Amygdala (tissue), 56 donors: ENCODE data around the gene MATK.
A peak's percentile ranks its signal among the peaks of the same experiment; 100 is the strongest.

Source experiments
- DNase-seq, 56 donors: peaks; one replicate each; lab custom pipeline; 2025; lab: John Stamatoyannopoulos, UW

Gene MATK, protein sequence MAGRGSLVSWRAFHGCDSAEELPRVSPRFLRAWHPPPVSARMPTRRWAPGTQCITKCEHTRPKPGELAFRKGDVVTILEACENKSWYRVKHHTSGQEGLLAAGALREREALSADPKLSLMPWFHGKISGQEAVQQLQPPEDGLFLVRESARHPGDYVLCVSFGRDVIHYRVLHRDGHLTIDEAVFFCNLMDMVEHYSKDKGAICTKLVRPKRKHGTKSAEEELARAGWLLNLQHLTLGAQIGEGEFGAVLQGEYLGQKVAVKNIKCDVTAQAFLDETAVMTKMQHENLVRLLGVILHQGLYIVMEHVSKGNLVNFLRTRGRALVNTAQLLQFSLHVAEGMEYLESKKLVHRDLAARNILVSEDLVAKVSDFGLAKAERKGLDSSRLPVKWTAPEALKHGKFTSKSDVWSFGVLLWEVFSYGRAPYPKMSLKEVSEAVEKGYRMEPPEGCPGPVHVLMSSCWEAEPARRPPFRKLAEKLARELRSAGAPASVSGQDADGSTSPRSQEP

GRCh38 chr19:3785938-3786824 lies at the start of gene MATK:
TSS of gene MATK (minus strand) at chr19:3786381. CDS start at chr19:3785135, 1,246 bp downstream.
- DNase-seq = peak in 2 of 56 donors; percentile 9 to 20

DNA sequence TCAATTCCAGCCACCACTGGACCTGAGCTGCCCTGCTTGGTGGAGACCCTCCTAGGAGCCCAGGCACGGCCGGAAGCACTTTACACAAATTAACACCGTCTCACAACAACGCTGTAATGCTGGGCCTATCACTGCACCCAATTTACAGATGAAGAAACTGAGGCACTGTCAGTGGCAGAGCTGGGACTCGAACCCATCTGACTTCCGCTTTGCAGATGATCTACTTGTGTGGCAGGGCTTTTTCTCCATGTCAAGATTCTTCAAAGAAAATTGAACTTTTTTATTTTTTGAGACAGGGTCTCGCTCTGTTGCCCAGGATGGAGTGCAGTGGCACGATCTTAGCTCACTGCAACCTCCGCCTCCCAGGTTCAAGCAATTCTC lies 48.9 kb upstream of the MATK start:
- no peak for DNase-seq

GRCh38 chr19:3834349-3835054 lies 48.3 kb upstream of the MATK start:
- no peak for DNase-seq

- no peak for DNase-seq
Measured at GRCh38 chr19:3833578-3834348, 47.6 kb upstream of the MATK start.

DNA sequence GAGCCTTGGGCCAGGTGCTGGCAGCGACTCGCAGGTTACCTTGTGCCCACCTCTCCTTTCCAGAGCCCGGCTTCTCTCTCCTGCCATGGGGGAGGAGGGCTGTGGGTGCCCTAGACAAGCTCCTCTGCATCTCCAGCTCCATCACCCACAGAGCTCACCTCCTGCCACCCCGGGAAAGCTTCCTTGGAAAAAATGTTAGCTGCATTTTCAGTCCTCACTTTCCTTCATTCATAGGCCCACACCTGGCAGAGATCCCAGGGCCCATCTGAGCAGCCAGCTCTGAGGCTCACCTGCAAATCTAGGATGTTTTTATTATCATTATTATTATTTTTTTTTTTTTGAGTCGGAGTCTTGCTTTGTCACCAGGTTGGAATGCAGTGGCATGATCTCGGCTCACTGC lies 45.8 kb upstream of the MATK start:
- no peak for DNase-seq

- no peak for DNase-seq
Measured at GRCh38 chr19:3831601-3832000, 45.4 kb upstream of the MATK start.

DNA sequence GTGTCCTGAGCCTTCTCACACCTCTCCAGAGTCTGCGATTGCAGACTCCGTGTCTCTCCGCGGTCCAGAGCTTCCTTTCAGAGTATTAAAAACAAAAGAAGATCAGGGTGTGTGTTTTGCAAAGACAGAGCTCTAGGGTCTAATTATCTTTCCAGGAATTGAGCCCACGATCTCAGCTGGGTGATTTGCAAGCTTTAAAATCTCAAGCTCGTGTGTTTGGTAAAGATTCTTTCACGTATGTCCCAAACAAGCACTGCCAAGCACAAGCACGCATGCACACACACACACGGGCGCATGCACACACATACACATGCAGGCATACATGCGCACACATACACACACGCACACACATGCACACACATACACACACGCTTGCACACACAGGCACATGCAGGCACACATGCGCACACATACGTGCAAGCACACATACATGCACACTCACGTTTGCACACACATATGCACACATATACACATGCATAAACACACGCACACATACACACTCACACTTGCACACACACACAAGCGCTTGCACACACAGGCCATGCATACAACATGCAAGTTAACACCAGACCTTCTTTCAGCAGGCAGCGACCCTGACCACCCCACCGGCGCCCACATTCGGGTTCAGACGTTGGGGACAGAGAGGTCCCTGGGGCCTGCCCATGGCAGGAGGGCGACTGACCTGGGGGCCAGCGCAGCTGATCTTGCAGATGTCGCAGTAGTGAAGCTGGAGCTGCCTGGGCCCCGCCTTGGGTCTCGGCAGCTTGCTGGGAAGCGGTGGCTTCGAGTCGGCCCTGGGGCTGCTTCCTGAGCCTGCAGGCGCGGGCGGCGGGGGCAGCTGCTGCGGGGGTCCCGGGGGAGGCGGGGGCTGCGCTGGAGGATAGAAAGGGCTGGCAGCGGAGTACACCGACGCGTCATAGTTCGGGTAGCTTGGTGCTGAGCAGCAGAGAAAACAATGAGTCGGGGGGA lies 44.7 kb upstream of the MATK start:
- no peak for DNase-seq

DNA sequence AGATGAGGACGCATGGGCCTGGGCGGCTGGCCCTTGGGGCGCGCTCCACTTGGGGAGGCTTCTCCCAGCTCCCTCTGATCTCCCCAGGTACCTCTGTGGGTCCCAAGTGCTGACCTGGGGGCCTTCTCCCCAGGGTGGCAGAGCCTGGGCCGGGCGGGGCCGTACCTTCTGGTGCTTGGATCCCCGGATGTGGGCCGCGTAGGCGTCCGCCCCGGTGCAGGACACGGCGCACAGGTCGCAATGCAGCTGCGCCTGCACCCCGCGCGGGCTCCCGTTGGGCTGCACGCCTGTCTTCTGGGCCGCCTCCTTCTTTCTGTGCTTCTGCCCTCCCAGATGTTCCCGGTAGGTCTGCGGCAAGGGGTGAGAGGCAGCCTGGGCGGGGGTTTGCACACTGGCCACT lies 41.1 kb upstream of the MATK start:
- DNase-seq = no peak

DNA sequence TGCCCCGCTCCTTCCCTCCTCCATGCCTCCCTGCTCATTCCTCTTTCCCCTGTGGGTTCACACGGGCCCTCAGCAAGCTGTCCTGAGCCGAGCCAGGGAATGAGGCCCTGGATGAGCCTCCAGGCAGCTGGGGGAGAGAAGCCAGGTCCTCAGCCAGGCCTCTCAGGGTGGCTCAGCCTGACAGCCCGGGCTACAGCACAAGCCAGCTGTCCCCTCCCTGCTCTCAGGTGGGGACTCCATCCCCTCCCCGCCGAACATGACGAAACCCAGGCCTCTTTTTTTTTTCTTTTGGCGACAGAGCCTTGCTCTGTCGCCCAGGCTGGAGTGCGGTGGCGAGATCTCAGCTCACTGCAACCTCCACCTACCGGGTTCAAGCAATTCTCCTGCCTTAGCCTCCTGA lies 40.0 kb upstream of the MATK start:
- DNase-seq = no peak

DNA sequence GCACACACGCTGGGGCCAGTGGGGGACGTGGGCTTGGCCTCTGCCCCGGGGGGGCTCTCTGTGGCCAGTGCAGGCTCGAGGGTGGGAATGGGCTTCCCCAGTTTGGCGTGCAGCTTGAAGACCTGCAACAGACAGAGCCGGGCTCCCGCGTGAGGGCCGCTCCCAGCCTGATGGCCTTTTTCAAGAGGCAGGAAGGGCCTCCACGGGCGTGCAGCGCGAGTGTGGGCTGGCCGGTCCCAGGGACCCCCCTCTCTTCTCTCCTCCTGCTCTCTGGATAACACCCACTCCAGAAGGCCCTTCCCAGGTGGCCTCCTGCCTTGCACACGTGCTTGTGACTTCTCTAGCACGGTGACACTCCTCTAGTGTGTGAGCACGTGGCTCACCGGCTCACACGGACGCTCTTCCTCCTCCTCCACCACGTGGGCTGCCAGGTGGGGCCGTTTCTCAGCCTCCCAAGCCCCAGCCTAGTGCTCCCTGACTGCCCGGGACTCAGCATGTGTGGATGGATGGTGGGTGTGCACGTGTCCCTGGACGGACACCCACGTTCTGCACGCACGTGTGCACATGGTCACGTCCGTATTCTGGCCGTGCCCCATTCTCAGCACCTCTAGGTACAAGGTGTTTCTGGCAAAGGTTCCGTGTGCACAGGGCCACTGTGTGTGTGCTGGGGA lies 39.2 kb upstream of the MATK start:
- DNase-seq = no peak

DNA sequence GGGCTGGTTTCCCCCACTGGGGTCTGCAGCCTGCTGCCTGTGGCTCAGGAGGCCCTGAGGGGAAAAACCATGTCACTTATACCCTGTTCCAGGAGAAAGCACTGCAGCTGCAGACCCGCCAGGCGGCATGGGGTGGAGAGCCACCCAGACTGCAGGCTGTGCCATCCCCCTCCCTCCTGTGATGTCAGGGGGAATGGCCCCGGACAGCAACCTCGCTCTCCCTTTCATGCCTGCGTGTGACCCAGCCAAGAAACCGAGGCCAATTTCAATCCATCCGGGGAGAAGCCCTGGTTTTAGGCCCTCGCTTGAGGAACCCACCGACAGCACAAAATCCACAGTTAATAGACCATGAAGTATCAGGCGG lies 37.2 kb upstream of the MATK start:
- no peak for DNase-seq

GRCh38 chr19:3822683-3823349 lies 36.6 kb upstream of the MATK start:
- no peak for DNase-seq

DNA sequence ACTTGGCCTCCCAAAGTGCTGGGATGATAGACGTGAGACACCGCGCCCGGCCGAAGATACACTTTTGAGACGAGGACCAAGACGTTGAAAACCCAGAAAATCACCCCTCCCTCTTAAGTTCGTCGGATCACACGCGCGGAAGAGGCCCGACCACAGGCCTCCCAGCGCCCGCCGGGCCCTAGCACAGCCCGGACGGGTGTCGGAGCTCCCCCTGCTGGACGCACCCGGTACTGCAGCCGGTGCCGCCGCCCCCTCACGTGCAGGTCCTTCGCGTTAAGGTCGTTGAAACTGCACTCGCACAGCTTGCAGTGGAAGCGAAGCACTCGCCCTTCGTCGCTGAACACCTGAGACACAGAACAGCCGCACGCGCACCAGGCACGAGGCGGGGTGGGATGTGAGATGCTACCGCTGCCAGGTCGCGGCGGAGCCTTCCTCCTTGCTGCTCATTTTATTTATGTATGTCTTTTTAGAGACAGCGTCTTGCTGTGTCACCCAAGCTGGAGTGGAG lies 35.7 kb upstream of the MATK start:
- DNase-seq = peak in 15 of 56 donors; percentile 3 to 60 (median 25)

DNA sequence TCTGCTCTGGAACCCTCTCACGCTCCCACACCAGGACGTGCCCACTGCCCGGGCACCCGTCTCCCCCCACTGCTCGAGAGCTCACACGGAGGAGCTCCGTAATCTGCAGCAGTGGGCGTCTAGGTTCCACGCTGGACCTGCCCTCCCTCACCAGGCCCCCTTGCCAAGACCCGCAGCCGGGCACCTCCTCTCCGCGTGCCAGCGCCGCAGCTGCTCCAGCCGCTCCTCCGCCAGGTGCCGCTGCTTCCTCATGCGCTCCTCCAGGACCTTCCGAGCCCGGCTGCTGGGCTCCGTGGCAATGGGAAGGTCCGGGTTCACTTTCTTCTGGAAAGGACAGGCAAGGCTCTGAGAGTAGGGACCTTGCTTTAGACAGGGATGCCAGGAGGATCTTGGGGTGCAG lies 35.0 kb upstream of the MATK start:
- DNase-seq = no peak

DNA sequence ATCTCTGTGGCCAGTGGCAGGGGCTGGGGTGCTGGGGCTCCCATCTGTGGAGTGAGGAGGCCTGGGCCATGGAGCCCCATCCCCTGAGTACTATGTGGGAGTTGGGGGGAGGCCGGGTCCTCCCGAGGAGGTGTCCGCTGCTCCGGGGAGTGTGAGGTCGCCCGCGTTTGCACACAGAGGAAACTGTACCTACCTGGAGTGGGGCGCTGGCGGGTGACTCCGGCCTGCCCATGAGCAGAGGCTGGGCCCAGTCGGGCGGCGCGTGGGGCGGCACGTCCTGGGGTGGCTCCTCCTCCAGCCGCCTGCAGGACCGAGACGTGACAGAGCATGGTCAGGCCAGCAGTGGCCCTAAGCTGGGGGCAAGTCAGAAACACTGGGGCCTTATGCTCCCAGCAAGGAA lies 33.8 kb upstream of the MATK start:
- DNase-seq = no peak

DNA sequence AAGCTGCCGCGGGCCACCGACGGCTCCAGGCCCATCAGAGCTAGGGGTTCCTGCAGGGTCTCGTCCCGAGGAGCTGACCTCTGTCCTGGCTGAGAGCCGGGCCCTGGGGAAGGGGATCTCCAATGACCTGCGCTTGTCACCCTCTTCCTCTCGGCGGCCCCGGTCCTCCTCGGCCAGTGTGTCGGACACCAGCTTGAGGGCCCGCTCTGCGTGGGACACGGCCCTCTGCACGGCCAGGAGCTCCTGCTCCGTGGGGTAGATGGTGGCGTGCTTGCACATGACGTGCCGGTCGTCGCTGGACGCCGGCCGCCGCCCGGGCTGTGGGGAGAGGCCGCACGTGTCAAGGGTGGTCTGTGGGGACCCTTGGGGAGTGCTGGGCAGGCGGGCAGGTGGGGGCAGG lies 32.7 kb upstream of the MATK start:
- DNase-seq = no peak

- peak in 4 of 56 donors; percentile 6 to 41 (median 18) for DNase-seq
Measured at GRCh38 chr19:3818466-3818865, 32.3 kb upstream of the MATK start.

DNA sequence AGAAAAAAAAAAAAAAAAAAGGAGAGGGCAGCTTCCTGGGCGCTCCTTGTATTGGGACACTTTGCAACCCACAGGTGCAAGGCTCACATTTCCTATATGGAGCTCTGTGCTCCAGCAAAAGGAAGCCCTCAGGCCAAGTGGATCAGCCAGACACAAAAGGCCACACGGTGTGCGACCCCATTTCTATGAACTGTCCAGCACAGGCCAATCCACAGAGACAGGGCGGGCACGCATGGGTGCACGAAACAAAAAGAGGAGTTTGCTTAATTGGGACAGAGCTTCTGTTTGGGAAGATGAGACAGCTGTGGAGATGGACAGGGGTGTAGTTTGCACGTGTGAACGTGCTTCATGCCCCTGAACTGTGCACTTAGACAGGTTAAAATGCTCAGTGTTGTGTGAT lies 31.6 kb upstream of the MATK start:
- DNase-seq = no peak
